HG03432 (cell line): ENCODE measurements around the gene CYTH3.
"Not testable (repeated sequence)": the region's sequence is repeated elsewhere in the genome, so short reads cannot be mapped to it uniquely, and the experiment has no call there.

Source experiments
- ATAC-seq: cut with Tn5 transposase; IDR thresholded peaks from one replicate; pipeline ENCODE4 v1.9.1; 2021; ENCODE audit warnings: mild to moderate bottlenecking, moderate library complexity; ENCODE audit not compliant: unreplicated experiment

The CYTH3 gene

GRCh38 chr7:6200971-6201370, 71.5 kb downstream of the CYTH3 start:
- ATAC-seq = no peak

- no peak for ATAC-seq
These were observed 73.5 kb downstream of the CYTH3 start for GRCh38 chr7:6198689-6199595.

- ATAC-seq = no peak
These were observed 74.4 kb downstream of the CYTH3 start for GRCh38 chr7:6197801-6198551.

GRCh38 chr7:6193709-6194108, 78.7 kb downstream of the CYTH3 start:
- ATAC-seq = no peak

- not testable (repeated sequence) for ATAC-seq
These were observed 81.9 kb downstream of the CYTH3 start for GRCh38 chr7:6190563-6190962.

GRCh38 chr7:6188389-6188788, 84.0 kb downstream of the CYTH3 start:
- ATAC-seq = no peak

- ATAC-seq = no peak
These were observed 85.8 kb downstream of the CYTH3 start for GRCh38 chr7:6186577-6186976.

GRCh38 chr7:6182993-6183392, 89.4 kb downstream of the CYTH3 start:
- no peak for ATAC-seq

GRCh38 chr7:6181136-6181535, 91.3 kb downstream of the CYTH3 start:
- no peak for ATAC-seq

- ATAC-seq = no peak
These were observed 92.1 kb downstream of the CYTH3 start for GRCh38 chr7:6180344-6180725.

GRCh38 chr7:6179620-6180343, 92.6 kb downstream of the CYTH3 start:
- ATAC-seq = no peak

- ATAC-seq = no peak
These were observed 94.0 kb downstream of the CYTH3 start for GRCh38 chr7:6178298-6179029.

- ATAC-seq = no peak
These were observed 96.8 kb downstream of the CYTH3 start for GRCh38 chr7:6175645-6176044.

GRCh38 chr7:6172910-6173295, 99.5 kb downstream of the CYTH3 start:
- ATAC-seq = no peak

- ATAC-seq = no peak
These were observed 100.1 kb downstream of the CYTH3 start for GRCh38 chr7:6172224-6172909.

GRCh38 chr7:6171532-6172223, 100.7 kb downstream of the CYTH3 start:
- ATAC-seq = no peak

GRCh38 chr7:6170571-6171531, 101.6 kb downstream of the CYTH3 start:
- no peak for ATAC-seq

- no peak for ATAC-seq
These were observed 102.5 kb downstream of the CYTH3 start for GRCh38 chr7:6169805-6170520.
